Activated CD4-positive, alpha-beta memory T cell treated with anti-CD3 and anti-CD28 coated beads, Interleukin-2, amount 10 ng/mL, durations not matched to agents 7 days and 5 days (primary cell): ENCODE results near the gene FGG. TPM values are rescaled to one million over a fixed set of nuclear protein-coding genes. Genes with fewer than 3 reads are reported as not detected.

ENCODE experiments used
- total RNA-seq, 2 experiments: library from RNA; stranded (reverse); gene quantifications; one replicate each; pipeline ENCODE4 v1.2.3, GENCODE V29; 2021

The FGG gene
- total RNA-seq, 2 experiments from 2014 or later: not detected

Other genes starting within 250 kb of the FGG start
- gene DCHS2, start 120.9 kb downstream of the FGG start, total RNA-seq: not detected
- gene PLRG1, start 62.3 kb downstream of the FGG start, total RNA-seq: 10 to 100 TPM; 77.5 to 79.5 TPM
- gene FGB, start 49.6 kb downstream of the FGG start, total RNA-seq: not detected
- gene FGA, start 21.9 kb downstream of the FGG start, total RNA-seq: not detected
- not detected for gene LRAT, start 131.3 kb upstream of the FGG start, total RNA-seq
- not detected for gene RBM46, start 168.6 kb upstream of the FGG start, total RNA-seq